Rectal smooth muscle tissue (tissue), 1 donor: ENCODE data around the gene PLA2G5.

Source experiments
- H3K27ac ChIP-seq: one replicate; pipeline ENCODE4 v1.7.0; 2013; ENCODE audit warnings: low read depth, low read length, inconsistent platforms
- H3K27me3 ChIP-seq: one replicate; pipeline ENCODE4 v1.7.0; 2013; ENCODE audit warnings: low read length; ENCODE audit not compliant: control insufficient read depth, insufficient read depth
- H3K36me3 ChIP-seq: one replicate; pipeline ENCODE4 v1.7.0; 2013; ENCODE audit warnings: low read length; ENCODE audit not compliant: control insufficient read depth, insufficient read depth
- H3K4me1 ChIP-seq: one replicate; pipeline ENCODE4 v1.7.0; 2013; ENCODE audit warnings: low read length; ENCODE audit not compliant: control insufficient read depth, insufficient read depth
- H3K4me3 ChIP-seq: one replicate; pipeline ENCODE4 v1.7.0; 2013; ENCODE audit warnings: low read length
- H3K9ac ChIP-seq: one replicate; pipeline ENCODE4 v1.7.0; 2013; ENCODE audit warnings: low read length

The PLA2G5 gene

GRCh38 chr1:20073256-20073655 lies 3.3 kb downstream of the PLA2G5 start:
- Histone ChIP-seq H3K9ac (no peak overlapping the region), H3K27me3 (no peaks in the 10 kb centered on the region), H3K27ac (no peak overlapping the region), H3K4me1 (peaks cover 14% of the 10 kb centered on the region), H3K36me3 (no peaks in the 10 kb centered on the region), H3K4me3 (no peak overlapping the region)

DNA sequence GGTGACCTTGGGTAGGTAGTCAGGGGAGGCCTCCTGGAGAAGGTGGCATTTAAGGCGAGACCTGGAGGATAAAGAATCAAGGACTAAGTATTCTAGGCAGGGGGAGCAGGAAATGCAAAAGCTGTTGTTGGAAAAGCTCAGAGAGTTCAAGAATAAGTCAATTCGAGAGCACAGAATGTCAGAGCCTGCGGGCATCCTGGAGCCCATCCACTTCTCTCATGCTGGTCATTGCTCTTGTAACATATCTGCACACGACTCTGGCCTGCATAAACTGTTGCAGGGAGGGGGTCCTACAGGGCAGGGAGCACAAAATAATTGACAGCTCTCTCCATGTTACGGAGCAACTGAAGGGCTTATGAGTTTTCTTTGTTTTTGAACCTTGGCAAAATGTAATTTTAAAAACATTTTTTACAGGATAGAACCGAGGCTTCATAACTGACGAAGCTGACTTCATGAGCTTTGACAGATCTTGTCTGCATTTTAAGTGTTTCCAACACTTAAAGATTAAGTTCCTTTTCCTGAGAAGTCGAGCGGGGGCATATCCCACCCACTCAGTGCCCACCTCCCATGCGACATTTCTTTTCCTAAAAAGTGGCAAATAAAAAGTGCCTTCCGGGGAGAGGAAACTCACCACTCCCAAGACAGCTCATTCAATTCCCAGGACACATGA lies 4.2 kb downstream of the PLA2G5 start:
- no peak overlapping the region for H3K9ac ChIP-seq
- H3K4me3 ChIP-seq: no peak overlapping the region
- no peaks in the 10 kb centered on the region for H3K27me3 ChIP-seq
- H3K27ac ChIP-seq: no peak overlapping the region
- no peaks in the 10 kb centered on the region for H3K36me3 ChIP-seq
- peaks cover 10% of the 10 kb centered on the region for H3K4me1 ChIP-seq

DNA sequence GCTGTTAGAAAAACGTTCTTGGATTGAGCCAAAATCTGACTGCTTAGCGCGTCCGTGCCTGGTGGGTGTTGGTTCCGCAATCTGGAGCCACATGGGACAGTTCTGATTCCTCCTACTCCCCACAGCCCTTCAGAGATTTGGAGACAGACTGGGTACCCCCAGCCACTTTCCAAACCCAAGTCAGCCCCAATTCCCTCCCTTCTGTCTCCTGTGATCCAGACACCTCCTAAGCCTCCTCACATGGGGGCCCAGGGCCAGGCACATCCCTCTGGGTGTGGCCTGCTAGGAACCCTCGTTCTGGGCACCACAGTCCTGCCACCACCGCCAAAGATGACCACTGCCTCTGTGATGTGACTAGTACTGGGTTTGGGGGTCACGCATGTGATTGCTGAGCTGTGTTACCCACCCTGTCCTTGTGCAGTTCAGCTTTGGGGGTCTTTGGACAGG lies 4.8 kb downstream of the PLA2G5 start:
- no peak overlapping the region for H3K27ac ChIP-seq
- H3K4me3 ChIP-seq: no peak overlapping the region
- H3K36me3 ChIP-seq: no peaks in the 10 kb centered on the region
- H3K9ac ChIP-seq: no peak overlapping the region
- peaks cover 6% of the 10 kb centered on the region for H3K4me1 ChIP-seq
- H3K27me3 ChIP-seq: no peaks in the 10 kb centered on the region

- H3K4me3 ChIP-seq: no peak overlapping the region
- H3K9ac ChIP-seq: no peak overlapping the region
- H3K27me3 ChIP-seq: no peaks in the 10 kb centered on the region
- H3K27ac ChIP-seq: no peak overlapping the region
- H3K4me1 ChIP-seq: peaks cover 5% of the 10 kb centered on the region
- H3K36me3 ChIP-seq: no peaks in the 10 kb centered on the region
Observed at GRCh38 chr1:20075345-20075744, 5.4 kb downstream of the PLA2G5 start.

DNA sequence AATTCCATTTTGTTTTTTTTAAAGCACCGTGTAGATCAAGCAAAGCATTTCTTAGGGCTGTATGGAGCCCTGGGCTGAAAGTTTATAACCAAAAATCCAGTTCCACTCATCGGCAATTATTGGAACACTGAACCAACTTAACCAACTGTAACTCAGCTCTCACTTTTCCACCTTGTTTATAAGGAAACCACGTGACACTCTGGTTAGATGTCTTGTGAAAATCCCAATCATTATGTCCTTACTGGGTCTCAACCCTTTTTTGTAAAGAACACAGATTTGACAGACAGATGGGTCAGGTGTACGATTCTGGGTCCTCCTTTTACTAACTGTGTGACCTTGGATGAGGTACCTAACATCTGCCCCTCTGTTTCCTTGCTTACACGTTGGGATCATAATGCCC lies 6.2 kb downstream of the PLA2G5 start:
- no peaks in the 10 kb centered on the region for H3K36me3 ChIP-seq
- no peak overlapping the region for H3K4me3 ChIP-seq
- no peak overlapping the region for H3K9ac ChIP-seq
- no peaks in the 10 kb centered on the region for H3K27me3 ChIP-seq
- no peak overlapping the region for H3K27ac ChIP-seq
- peaks cover 1% of the 10 kb centered on the region for H3K4me1 ChIP-seq

- Histone ChIP-seq H3K27ac (no peak overlapping the region), H3K36me3 (no peaks in the 10 kb centered on the region), H3K4me1 (no peaks in the 10 kb centered on the region), H3K9ac (no peak overlapping the region), H3K4me3 (no peak overlapping the region), H3K27me3 (no peaks in the 10 kb centered on the region)
Observed at GRCh38 chr1:20076710-20077461, 6.9 kb downstream of the PLA2G5 start.

DNA sequence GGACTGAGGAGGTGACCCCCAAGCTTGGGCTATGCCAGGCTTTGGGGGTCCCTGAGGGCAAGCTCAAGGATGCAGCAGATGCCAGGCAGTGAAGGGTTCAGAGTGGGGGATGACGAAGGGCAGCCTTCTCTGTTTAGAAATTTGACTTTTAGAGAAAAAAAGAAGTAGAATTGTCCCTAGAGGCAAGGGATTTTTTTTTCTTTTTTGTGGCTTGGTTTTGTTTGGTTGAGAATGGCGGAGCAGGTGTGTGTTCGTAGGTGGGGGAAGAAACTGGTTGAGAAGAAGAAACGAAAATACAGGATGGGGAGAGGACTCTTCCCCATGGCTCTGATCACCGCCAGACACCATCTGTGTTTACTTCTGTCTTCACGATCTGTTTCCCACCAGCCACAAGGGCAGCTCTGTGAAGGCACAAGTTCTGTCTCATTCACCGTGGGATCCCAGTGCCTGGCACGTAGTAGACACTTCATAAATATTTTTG lies 8.2 kb downstream of the PLA2G5 start:
- no peak overlapping the region for H3K9ac ChIP-seq
- no peak overlapping the region for H3K4me3 ChIP-seq
- H3K36me3 ChIP-seq: no peaks in the 10 kb centered on the region
- H3K27me3 ChIP-seq: no peaks in the 10 kb centered on the region
- H3K27ac ChIP-seq: no peak overlapping the region
- H3K4me1 ChIP-seq: no peaks in the 10 kb centered on the region

DNA sequence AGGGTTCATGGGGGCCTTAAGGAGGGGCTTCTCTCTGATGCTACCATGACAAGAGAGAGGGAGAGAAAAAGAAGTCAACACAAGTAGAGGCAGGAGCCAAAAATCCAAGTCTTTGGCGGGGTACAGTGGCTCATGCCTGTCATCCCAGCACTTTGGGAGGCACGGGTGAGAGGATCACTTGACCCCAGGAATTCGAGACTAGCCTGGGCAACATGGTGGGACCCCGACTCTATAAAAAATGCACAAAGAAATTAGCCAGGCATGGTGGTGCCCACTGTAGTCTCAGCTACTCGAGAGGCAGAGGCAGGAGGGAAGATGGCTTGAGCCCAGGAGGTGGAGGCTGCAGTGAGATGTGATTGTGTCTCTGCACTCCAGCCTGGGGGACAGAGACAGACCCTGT lies 8.7 kb downstream of the PLA2G5 start:
- Histone ChIP-seq H3K9ac (no peak overlapping the region), H3K4me3 (no peak overlapping the region), H3K4me1 (no peaks in the 10 kb centered on the region), H3K27ac (no peak overlapping the region), H3K36me3 (no peaks in the 10 kb centered on the region), H3K27me3 (no peaks in the 10 kb centered on the region)

GRCh38 chr1:20079661-20080305 lies 9.8 kb downstream of the PLA2G5 start:
- Histone ChIP-seq H3K36me3 (no peaks in the 10 kb centered on the region), H3K27ac (no peak overlapping the region), H3K27me3 (no peaks in the 10 kb centered on the region), H3K4me1 (no peaks in the 10 kb centered on the region), H3K4me3 (no peak overlapping the region), H3K9ac (no peak overlapping the region)

DNA sequence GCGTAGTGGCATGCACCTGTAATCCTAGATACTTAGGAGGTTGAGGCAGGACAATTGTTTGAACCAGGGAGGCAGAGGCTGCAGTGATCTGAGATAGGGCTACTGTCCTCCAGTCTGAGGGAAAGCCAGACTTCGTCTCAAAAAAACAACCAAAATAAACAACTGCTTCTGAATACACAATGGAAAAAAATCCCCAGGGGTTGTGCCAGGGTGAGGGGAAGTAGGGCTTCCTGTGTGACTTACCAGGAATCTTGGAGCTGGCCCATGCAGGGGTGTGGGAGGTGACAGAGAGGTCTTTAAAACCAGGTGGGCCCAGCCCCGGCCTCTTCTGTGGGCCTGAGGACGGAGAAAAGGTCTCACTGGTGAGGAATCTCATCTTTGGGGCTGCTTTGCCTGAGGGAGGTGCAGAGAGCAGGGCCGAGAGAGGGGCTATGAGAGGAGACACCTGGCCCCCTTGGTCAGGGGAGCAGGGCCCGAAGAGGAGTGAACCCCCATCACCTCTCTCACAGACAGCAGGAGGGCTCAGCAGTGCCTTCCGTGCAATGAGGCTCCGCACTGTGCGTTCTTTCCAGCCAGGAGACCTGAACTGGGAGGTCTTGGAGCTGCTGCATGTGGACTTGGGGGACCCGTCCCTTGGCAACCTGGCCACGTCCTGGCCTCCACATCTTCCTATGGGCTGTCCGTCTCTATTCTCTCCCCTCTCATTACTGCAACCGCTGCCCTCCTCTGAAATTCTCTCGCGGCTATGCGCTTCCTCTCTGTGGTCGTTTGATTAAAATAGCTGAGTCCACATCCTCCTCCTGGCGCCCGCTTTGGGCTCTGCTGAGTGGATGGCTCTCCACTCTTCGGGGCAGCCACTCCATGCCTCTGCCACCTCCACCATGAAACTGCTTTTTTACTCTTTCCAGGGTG lies 10.7 kb downstream of the PLA2G5 start:
- Histone ChIP-seq H3K9ac (no peak overlapping the region), H3K27me3 (no peaks in the 10 kb centered on the region), H3K4me1 (no peaks in the 10 kb centered on the region), H3K36me3 (no peaks in the 10 kb centered on the region), H3K27ac (no peak overlapping the region), H3K4me3 (no peak overlapping the region)

GRCh38 chr1:20081353-20081810 lies 11.4 kb downstream of the PLA2G5 start:
- H3K27me3 ChIP-seq: no peaks in the 10 kb centered on the region
- no peak overlapping the region for H3K9ac ChIP-seq
- H3K36me3 ChIP-seq: no peaks in the 10 kb centered on the region
- H3K27ac ChIP-seq: no peak overlapping the region
- H3K4me1 ChIP-seq: no peaks in the 10 kb centered on the region
- no peak overlapping the region for H3K4me3 ChIP-seq

DNA sequence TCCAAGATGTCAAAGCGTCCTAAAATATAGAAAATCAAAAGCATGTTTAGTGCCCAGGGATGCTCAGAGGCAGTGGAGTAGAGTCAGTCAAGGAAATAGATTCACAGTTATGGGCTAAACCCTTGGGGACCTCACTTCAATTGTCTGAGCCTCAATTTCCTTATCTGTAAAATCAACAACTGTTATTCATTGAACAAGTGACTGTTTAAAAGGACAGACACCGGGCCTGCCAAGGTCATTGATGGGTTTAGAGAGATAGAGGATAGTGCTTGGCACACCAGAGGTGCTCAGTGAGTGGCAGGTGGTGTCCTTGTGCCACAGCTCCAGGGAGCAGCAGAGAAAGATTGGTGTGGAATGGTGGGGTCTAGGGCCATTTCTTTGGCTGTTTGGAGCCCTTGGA lies 12.8 kb downstream of the PLA2G5 start:
- Histone ChIP-seq H3K27me3 (no peaks in the 10 kb centered on the region), H3K27ac (no peak overlapping the region), H3K36me3 (no peaks in the 10 kb centered on the region), H3K4me1 (no peaks in the 10 kb centered on the region), H3K4me3 (no peak overlapping the region), H3K9ac (no peak overlapping the region)
